Lower leg skin (tissue), 3 donors: ENCODE measurements around the gene STK10.

Experiments used
- CTCF ChIP-seq, 3 donors: fragments of 450-650 bp; IDR thresholded peaks; one replicate each; pipeline ENCODE4 v1.5.1; 2016; ENCODE audit warnings: antibody characterized with exemption in 3 of 3, mild to moderate bottlenecking in 3 of 3, moderate library complexity in 2 of 3
- POLR2A ChIP-seq, 2 donors: fragments of 450-650 bp; IDR thresholded peaks; one replicate each; pipeline ENCODE4 v1.6.1; 2016 to 2017; ENCODE audit warnings: antibody characterized with exemption in 2 of 2, mild to moderate bottlenecking in 1 of 2, moderate library complexity in 1 of 2

- TF ChIP-seq CTCF (IDR thresholded peaks at IDR 0.05): no peak
- TF ChIP-seq POLR2A (IDR thresholded peaks at IDR 0.05): no peak
These were observed 7.2 kb upstream of the STK10 start for GRCh38 chr5:172194985-172195774.
